GM21526 (cell line): ENCODE data around the gene JAG2.
A peak's percentile ranks its signal among the peaks of the same experiment; 100 is the strongest.

Experiments
- ATAC-seq: cut with Tn5 transposase; IDR thresholded peaks from one replicate; pipeline ENCODE4 v1.9.1; 2021; ENCODE audit warnings: moderate library complexity; ENCODE audit not compliant: unreplicated experiment, low FRiP score

JAG2 gene

DNA sequence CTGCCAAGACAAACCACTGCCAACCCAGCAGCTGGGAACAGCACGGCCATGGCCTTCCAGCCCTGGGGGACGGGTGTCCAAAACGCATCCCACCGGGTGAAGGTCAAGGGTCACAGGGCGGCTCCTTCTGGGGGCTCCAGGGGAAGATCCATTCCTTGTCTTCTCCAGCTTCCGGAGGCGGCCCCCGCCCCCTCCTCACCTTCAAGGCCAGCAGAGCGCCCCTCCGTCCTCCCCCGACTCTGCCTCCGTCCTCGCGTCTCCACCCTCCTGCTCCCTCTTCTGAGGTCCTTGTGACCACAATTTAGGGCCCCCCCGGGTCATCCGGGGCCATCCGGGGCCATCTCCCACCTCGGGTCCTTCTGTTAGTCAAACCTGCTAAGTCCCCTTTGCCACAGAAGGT lies 16.4 kb upstream of the JAG2 start:
- ATAC-seq = no peak

DNA sequence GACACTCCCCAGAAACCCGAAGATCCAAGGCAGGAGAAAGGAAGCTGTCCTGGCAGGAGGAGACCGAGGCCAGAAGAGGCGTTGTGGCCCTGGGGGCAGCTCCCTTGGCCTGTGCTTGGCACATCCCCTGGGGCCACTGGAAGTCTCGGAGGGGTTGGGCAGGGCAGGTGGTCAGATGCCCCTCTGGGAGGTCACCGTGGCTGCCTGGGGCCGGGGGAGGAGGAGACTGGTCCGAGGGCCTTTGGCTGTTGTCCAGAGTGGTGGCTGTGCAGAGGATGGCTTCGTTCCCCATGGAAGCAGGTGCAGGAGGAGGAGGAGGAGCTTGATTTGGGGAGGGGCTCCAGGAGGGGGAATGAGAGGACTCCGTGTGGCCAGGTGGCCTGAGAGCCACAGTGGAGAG lies 15.9 kb upstream of the JAG2 start:
- no peak for ATAC-seq

DNA sequence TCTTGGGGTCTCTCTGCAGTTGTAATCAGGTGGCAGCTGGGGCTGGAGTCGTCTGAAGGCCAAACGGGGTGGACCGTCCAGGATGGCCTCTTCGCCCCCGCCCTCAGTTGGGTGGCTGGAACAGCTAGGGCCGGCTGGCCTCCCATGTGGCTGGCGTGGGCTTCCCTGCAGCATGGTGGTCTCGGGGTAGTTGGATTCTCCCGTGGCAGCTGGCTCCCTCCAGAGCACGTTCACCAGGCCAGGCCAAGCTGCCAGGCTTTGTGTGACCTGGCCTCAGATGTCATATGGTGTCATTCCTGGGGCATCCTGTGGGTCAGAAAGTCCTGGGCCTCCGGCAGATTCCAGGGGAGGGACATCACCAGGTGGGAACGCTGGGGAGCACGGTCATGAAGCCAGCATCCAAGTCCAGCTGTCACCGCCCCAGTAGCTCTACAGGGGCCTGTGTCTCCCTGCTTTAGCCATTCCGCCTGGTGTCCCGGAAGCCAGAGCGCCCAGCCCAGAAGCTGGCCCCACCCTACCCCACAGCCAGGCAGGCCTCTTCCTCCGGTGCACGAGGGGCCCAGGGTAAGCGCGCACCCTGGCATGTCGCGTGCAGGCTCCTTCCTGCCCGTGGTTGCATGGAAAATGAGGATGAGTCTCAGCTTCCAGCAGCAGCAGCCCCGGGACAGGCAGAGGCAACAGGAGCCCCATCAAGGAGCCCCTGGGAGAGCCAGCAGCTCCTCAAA lies 13.9 kb upstream of the JAG2 start:
- ATAC-seq = no peak

DNA sequence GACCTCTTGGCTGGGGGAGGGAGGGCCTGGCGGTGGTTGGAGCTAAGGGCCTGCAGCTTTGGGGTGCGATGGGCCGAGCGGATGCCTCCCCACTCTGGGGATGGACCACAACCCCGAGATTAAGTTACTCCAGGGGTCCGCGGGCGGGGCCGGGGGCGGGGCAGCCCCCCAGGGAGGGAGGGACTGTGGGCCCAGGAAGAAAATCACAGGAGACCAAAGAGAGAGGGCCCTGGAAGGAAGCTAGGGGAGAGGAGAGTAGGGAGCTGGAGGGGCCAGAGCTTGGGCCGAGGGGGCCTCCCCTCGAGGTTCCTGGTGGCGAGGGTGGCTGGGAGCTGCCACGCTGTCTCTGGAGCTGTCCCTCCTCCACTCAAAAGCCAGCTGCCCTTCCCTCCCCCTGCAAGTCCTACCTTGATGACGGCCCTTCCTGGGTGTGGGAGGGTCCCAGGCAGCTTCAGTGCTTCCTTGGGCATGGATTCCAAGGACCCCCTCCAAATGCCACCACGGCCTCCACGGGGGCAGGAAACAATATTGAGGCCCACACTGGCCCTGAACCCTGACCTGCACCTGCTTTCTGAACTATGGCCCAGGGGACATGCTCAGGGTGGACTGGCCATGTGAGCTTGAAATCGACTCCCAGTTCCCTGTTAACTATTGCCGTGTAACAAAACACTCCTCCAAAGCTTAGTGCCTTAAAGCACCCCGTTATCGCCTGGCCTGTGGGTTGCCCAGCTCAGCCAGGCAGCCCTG lies 13.1 kb upstream of the JAG2 start:
- no peak for ATAC-seq

DNA sequence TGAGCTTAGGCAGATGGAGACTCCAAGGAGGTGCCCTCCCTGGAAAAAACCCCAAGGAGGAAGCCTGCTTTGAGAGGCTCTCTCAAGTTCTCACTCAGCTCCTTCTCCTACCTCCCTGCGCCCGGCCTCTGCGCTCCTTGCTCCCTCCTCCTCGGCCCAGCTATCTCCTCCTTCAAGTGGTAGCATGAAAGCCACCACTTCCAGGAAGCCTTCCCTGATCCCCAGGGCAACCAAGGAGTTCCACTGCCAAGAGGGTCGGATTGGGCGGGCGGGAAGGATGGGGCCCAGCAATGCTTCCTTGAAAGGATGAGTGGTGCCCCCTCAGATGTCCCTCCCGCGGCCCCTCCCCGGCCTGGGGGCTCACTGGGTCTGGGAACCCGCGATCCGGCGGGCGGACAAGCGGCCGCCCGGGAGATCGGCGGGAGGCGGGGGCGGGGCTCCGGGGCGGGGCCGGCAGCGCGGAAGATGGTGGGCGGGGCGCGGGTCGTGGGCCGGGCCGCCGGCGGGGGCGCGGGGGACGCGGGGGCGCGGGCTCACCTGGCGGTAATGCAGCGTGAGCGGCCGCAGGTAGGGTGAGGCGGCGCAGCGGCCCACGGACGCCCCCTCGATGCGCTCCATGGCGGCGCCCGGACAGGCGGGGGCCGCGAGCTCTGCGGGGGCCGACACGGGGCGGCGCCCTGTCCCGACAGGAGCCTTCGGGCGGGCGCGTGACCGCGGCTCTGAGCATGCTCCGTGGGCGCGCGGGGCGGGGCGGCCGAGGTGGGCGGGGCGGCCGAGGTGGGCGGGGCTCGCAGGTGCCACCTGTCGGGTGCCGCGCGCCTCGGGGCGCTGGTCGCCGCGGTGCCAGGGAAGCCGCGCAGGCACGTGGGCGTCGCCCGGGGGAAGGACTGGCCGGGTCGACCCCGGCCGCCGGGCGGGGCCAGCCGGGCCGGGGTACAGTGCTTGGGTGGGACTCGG lies 12.3 kb upstream of the JAG2 start, which contains the start of gene NUDT14:
Gene NUDT14 (minus strand): TSS at position 721 of the 957 bp plus-strand sequence. CDS start 103 bp downstream, at position 618.
- ATAC-seq = peak; percentile 59

DNA sequence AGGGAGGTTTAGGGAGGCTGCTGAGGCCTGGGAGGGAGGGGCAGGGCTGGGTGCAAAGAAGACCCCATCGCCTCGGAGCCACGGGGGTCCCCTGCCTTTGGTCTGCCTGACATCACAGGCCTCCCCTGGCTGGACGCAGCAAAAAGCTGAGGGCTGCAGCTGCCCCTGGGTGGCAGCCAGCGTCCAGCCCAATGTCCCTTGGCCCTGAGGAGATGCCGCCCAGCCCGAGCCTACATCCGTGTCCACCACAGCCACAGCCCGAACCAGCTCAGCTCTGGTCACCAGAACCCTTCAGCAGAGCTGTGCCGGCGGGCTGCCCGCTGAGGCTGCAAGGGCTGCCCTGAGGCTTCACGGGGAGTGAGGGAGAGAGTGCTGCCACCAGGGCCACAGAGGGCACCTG lies 10.6 kb upstream of the JAG2 start:
- ATAC-seq = no peak

DNA sequence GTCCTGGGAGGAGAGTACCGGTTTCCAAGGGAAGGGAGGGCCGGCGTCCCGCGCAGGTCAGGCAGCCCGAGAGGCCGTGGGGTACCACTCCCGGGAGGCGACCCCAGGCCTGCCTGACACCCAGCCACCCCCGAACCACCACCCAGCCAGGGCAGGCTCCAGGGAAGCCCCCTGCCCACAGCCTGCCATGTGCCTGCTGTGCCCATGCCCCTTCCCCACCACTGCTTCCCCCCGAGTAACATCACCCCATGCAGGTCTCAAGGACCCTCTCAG lies 10.2 kb upstream of the JAG2 start:
- no peak for ATAC-seq

DNA sequence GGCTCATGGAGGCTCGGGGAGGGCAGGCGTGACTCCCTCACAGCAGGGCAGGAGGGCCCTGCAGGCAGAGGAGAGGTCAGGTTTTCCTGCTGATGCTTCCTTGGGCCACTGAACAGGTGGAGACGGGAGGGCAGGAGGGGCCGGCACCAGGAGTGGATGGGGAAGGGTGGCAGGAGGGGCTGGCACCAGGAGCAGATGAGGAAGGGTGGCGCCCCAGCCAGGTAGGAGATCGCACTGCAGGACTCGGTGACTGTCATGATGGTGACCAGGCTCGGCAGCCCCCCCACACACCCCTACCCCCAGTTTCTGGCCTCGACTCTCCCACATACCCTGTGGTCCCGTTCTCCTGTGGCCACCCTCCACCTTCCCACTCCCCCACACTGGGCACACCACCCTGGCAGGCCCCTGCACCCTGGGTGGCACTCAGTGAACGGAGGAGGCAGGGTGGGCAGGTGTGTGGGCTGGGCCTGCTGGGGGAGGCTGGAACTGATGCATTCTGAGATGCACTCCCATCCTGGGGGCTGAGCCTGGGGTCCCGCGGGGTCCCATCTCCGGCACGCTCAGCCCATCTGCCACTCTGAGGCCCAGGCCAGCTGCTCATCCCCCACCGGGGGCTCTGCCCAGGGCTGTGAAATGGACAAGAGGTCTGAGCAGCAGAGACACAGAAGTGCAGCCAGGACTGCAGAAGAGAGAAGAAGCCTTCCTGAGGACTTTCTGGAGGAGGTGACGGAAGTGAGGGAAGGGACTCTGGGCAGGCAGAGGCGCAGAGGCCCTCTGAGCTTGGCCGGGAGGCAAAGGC lies 9.7 kb upstream of the JAG2 start:
- ATAC-seq = no peak

DNA sequence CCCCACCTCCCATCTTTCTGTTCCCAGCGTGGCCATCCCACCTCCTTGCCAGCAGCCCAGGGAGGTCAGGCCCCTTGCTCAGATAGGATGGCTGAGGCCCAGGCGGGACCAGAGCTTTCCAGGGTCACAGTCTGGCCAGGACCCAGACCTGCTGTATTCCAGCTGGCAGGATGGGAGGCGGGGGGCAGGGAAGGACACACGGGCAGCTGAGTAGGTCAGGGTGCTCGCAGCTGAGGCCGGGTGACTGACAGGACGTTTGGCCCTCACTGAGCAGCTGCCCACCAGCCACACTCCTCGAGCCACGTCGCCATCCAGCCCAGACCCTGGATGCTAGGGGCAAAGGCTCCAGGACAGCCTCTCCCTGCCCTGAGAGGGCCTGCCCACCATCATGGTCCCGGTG lies 8.5 kb upstream of the JAG2 start:
- no peak for ATAC-seq

DNA sequence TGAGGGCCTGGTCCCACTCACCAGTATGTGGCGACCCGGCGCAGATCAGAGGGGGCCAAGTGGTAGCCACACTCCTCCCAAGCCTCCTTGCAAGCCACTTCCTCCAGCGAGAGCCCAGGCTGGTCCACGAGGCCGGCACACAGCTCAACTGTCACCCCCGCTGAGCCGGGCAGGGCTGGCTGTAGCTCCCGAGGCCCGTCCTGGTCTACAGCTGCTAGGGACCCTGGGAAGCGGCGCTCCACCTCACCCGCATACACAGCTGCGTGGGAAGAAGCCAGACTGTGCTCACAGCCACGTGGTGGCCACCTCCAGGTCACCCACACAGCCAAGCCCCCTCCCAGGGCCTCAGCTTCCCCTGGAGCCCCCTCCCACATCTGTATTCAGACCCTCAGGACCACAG lies 7.9 kb upstream of the JAG2 start:
- no peak for ATAC-seq

DNA sequence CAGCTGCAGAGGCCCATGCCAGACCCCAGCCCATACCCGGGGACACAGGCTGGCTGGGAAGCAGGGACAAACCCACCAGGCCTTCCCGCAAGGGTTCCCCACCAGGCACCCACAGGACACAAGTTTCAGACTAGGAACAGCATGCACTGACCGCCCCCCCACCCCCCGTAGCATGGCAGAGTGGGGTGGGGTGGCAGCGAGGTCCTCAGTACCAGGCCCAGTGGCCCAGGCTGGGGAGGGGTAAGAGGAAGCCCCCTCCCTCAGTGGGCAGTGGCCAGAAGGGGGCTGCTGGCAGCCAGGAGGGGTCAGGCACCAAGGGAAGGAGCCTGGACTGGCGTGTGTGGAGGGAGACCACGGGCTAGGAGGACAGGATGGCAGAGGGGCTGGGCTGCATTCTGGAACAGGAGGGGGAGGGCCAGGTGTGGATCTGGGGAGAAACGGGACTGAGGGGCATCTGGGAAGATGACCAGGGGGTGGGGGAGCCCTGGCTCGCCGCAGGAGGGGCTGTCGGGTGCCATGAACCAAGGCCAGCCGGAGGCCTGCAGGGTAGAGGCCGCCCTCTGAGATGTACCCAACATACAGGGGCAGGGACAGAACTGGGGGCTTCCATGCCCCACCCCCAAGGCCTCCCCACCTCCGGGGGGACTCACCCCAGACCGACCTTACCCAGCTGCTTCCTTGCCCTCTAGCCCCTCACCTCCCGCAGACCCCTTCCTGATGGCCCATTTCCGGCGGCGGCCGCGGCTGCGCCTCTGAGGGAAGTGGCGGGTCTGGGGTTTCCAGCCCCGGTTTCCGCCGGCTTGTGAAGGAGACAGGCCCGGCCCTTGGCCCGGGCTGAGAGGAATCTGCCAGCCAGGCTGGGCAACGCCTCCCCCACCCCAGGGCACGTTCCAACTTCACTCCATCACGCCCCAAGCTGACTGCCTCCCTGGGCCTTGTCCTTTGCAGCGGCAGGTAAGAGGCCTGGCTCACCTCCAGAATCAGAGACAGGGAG lies 5.6 kb upstream of the JAG2 start:
- ATAC-seq = no peak

DNA sequence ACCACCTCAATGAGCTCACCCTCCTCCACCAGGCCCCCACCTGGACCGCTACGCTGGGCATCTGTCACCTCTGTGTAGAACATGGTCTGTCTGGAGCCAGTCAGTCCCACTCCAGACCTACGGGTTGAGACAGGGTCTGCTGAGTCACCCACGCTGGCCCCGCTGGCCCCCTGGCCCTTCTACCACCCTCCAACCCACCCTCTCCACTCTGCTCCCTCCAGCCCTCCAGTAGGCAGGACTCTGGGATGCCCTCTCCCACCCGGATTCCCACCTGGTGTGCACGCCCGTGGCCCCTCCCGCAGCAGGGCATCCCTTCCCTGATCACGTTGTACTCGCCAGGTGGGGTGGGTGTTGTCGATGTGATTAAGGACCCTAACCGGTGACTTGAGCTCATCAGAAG lies 4.6 kb upstream of the JAG2 start:
- no peak for ATAC-seq

DNA sequence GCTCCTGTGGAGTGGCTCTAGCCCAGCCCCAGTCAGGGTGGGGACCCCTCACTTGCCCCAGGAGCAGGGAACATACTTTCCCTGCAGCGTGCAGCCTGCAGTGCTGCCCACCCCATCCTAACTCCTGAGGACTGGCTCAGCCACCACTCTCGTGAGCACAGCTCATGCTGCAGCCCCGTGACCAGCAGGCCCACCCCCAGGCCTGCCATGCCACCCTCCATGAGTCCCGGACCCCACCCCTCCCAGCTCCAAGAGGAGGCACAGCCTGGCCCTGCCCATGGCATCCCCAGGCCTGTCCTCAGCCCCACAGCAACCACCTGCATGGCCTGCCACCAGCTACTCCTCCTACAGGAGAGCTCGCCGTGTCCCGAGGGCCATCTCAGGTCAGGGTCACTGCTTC lies 3.9 kb upstream of the JAG2 start:
- no peak for ATAC-seq

DNA sequence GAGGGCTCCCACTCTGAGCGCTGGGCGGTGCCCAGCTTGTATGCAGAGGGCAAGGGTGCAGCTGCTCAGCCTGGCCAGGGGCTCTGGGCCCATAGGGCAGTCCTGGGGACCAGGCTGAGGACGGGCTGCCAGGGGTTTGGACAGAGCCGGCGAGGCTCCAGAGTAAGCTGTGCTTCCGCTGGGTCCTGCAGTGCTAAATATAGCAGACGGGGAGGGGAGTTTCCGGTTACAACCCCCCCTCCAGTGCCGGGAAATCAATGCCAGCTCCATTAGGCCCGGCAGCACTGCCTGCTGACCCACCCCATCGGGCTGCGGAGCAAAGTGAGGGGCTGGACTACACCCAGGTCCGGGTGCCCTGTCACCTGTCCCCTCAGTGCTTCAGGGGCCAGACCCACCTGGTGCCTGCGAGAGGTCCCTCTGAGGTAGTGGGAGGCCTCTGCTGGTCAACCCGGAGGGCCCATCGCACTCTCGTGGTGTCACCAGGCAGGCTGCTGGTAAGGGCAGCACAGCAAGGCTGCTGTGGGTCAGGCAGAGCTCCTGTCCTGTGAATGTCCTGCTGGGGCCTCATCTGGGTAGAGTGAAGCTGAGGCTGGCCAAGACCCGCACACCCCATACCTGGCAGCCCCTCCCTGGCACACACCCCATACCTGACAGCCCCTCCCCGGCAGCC lies 2.6 kb upstream of the JAG2 start:
- no peak for ATAC-seq

DNA sequence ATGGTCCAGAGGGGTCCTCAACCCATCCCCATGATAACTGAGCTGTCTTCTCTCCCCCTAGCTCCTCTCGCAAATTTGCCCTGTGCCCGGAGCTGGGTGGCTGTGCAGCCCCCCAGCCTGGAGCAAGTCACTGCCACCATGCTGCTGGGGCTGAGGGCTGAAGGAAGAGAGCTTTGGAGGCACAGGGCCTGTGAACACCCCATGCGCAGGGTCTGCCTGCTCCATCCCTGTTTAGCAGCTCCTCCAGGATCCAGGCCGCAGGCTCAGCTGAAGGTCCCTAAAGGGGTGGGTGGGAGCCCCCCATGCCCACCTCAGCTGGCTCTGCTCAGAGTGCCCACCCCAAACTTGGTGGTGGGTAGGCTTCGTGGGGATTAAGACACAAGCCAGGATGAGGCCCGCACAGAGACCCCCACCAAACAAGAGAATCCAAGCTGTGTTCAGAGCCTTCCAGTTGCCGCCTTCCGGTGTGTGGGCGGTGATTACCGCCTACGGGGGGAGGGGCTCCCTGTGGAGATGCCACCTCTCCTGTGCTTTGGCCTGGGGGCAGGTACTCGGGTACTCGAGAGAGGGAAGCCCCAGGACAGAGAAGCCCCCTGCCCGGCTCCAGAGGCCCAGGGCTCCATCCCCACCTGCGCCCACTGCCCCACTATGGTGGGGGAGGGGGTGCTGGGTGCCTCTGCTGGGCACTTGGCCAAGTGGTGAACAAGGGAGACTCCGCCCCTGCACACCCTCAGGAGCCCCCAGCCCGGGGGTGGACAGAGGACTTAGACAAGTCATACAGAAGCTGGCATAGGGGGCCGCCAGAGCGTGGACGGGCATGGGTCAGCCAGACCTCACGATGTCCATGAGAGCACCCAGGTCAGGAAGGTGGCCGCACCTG lies 1.4 kb upstream of the JAG2 start:
- no peak for ATAC-seq

DNA sequence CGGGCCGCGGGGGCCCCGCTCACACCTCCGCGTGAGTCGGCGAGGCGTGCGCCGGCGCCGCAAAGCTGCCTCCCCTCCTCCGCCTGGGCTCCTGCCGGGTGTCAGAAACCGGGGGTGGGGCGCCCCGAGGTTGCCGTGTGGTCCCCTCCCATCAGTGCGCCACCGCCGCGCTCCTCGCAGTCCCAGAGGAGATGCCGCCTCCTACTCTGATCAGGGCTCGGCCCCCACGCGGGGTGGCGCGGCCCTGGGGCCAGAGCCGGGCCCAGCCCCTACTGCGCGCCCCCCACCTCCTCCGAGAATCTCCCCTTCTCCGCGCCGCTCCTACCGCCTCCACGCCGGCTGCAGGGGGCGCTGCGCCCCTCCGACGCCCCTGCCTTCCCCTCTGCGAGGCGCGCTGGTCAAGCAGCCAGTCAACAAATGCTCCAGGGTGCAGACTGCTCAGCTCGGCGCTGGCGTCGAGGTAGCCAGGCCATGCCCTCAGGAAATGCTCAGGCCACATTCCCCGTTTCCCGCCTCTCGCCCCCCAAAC lies 467 bp upstream of the JAG2 start:
- ATAC-seq = no peak

DNA sequence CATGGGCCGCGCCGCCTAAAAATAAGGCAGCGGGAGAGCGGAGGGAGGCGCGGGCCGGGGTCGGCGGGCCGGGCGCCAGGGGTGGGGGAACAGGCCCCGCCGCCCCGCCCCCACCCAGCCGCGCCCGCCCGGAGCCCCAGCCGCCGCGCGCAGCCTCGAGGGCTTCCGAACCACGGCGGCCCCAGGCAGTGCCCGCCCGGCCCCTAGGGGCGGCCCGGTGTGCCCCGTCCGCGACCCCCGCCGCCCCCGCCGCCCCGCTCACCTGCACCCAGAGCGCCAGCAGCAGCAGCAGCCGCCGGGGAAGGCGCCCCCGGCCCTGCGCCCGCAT lies 519 bp downstream of the JAG2 start:
- ATAC-seq = no peak
